ENCODE measurements around the gene MMD.
A peak's percentile ranks its signal among the peaks of the same experiment; 100 is the strongest.
"Not testable (repeated sequence)": the region's sequence is repeated elsewhere in the genome, so short reads cannot be mapped to it uniquely, and the experiment has no call there.

The MMD gene, protein sequence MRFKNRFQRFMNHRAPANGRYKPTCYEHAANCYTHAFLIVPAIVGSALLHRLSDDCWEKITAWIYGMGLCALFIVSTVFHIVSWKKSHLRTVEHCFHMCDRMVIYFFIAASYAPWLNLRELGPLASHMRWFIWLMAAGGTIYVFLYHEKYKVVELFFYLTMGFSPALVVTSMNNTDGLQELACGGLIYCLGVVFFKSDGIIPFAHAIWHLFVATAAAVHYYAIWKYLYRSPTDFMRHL

GRCh38 chr17:55421179-55421934 is at the start of gene MMD:
Gene MMD (minus strand): TSS chr17:55421835. CDS start chr17:55421695, 140 bp downstream.
- DNase-seq (ENCODE audit: low read depth): no peak

GRCh38 chr17:55466671-55467070 is 45.0 kb upstream of the MMD start:
- DNase-seq (ENCODE audit: low read depth): no peak

- not testable (repeated sequence) for DNase-seq (ENCODE audit: low read depth)
Measured at GRCh38 chr17:55465771-55466170, 44.1 kb upstream of the MMD start.

- DNase-seq (ENCODE audit: low read depth): no peak
Measured at GRCh38 chr17:55463600-55463999, 42.0 kb upstream of the MMD start.

DNA sequence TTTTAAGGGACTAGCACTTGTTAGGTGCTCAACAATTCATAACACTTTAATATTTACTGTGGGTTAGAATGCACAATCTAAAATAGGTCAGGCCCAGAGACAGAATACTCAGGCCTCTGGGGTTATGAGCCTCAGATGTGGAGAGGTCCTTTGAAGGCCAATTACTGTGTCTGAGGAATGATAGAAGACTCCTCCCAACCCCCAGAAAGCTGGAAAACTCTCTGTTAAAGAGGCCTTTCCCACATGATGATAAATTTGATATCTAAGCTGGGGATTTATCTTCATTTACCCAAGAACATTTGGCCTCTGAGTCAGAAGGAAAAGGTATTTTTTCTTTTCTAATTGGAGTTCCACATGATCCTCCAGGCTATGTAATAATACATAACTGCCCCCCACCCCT is 41.1 kb upstream of the MMD start:
- DNase-seq (ENCODE audit: low read depth): no peak

- no peak for DNase-seq (ENCODE audit: low read depth)
Measured at GRCh38 chr17:55462234-55462633, 40.6 kb upstream of the MMD start.

DNA sequence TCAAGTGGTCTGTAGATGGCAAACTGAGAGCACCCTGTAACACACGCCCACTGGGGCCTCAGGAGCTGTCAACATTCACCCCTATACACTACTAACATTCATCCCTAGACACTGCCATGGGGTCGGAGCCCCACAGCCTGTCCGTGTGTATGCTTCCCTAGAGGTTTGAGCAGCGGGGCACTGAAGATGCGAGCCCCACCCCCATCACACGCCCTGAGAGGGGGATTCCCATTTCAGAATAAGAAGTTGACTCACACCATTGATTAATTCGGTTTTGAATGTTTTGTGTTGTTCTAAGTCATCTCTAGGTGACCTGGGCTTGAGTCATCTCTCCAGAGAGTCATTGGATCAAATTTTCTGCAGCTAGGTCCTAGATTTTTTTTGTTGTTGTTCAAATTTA is 37.3 kb upstream of the MMD start:
- DNase-seq (ENCODE audit: low read depth): no peak

DNA sequence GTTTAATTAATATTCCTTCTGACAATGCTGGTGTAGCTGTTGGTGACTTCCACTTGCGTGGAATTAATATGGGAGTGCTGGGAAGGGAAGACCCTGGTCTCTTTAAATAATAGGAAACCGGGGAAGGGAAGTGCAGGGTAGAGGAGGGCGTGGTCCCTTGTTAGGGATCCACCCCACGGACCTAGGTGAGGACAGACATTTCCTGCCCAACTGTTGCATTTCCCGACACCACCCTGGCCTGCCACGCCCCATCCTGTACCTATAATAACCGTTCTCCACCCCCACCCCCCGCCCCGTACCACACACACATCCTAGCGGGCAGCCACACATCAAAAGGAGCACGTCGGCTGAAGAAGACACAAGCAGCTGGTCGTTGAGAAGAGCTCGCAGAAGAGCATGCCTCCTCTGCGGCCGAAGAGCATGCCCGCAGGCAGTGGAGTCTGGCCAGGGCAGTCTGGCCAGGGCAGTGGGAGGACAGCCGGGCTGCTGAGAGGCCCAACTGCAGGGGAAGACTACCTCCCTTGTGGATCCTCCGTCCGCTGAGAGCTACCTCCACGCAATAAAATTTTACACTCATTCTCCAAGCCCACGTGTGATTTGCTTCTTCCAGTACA is 36.8 kb upstream of the MMD start:
- DNase-seq (ENCODE audit: low read depth): no peak

- DNase-seq (ENCODE audit: low read depth): no peak
Measured at GRCh38 chr17:55456307-55457240, 34.9 kb upstream of the MMD start.

DNA sequence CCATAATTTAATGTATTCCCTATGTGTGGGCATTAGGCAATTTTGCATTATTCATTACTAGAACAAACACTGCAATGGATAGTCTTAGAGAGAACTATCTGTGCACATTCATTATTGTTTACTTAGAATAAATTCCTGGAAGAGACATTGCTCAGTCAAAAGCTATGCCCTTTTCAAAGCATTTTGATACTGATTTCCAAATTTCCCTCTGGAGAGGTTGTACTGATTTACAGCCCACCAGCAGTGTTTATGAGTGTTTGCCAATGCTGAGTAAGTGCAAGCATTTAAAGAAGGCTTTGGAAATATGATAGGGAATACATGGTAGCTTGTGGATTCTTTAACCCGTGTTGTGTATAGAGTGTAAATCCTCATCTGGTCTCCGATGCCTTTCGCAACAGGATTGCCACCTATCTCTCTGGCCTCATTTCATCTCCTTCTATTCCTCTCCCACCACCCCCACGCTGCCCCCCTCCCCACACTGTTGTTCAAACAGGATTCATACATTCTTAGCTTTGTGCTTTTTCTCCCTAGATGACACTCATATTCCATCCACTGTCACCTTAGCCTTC is 33.4 kb upstream of the MMD start:
- no peak for DNase-seq (ENCODE audit: low read depth)

DNA sequence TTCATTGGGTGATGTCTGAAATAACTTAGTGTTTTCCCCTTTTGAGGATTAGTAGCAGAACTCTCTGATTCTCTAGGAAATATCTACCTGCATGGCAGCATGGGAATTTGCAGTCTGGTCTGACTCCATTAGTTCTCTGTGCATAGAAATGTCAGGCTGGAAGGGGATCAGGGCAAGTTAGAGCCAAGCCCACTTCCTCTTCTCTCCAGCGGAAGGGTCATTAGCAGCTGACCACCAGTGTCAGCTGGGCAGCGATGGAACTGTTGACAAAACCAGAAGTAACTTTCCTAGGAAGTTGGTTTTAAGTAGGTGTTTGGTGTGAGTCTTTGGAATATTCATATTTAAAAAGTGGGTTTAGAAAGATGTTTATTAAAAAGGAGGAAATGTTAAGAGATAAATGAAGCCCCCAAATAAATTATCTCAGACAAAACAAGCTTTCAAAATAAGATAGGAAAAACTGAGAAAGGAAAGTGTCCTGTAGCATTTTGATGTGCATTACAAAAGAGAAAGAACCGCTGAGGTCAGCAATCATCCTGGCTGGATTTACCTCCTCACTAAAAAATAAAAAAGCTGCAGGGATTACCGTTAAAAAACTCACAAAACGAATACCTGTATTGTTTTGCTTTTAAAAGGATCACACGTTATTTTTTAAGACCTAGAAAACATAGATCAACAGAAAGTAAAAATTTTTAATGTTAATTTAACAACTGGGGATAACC is 32.4 kb upstream of the MMD start:
- no peak for DNase-seq (ENCODE audit: low read depth)

DNA sequence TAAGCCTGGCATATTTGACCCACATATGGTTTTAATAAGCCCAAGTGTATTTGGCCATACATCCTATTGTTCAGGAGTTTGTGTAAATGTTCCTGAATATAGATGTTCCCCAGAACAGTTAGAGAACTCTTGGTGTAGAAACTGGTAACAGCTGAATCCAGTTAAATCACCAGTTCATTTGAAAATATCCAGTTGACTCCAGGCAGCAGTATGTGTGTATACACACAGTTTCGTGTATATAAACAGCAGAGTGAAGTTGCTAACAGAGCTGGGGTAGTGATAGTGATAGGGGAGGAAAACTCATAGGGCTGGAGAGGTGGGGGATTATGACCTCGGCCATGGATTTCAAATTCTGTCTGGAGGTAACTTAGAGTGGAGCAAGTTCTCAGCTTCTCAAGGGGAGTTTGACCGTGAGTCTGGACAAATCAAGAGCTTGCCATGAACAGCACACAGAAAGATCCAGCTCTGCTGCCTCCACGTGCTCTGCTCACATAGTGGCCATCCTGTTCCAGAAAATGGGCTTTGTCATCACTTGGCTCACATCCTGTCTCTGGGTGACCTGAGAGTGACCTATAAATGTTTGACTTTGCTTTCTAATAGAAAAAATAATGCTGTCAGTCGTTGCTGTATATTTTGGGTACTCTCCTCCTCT is 30.6 kb upstream of the MMD start:
- no peak for DNase-seq (ENCODE audit: low read depth)

GRCh38 chr17:55451758-55452138 is 30.1 kb upstream of the MMD start:
- no peak for DNase-seq (ENCODE audit: low read depth)

DNA sequence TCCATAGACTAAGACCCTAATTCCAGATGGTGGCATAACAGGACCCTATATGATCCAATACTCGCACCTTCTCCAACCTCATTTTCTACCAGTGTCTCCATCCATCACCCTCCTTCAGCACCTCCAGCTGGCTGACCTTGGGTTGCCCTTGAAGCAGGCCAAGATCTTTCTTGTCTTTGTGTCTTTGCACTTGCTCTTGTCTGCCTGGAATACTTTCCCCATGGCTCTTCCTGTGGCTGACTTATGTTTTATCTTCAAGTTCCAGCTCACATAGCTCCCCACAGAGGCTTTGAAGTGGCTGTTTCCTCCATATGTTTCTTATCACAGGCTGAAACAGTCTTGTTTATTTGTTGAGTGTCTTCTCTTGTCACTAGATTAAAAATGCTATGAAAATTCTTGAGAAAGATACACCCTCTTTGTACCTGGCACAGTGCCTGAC is 29.6 kb upstream of the MMD start:
- peak; percentile 90 for DNase-seq (ENCODE audit: low read depth)

GRCh38 chr17:55450232-55450825 is 28.7 kb upstream of the MMD start:
- no peak for DNase-seq (ENCODE audit: low read depth)

- no peak for DNase-seq (ENCODE audit: low read depth)
Measured at GRCh38 chr17:55448681-55449080, 27.0 kb upstream of the MMD start.

DNA sequence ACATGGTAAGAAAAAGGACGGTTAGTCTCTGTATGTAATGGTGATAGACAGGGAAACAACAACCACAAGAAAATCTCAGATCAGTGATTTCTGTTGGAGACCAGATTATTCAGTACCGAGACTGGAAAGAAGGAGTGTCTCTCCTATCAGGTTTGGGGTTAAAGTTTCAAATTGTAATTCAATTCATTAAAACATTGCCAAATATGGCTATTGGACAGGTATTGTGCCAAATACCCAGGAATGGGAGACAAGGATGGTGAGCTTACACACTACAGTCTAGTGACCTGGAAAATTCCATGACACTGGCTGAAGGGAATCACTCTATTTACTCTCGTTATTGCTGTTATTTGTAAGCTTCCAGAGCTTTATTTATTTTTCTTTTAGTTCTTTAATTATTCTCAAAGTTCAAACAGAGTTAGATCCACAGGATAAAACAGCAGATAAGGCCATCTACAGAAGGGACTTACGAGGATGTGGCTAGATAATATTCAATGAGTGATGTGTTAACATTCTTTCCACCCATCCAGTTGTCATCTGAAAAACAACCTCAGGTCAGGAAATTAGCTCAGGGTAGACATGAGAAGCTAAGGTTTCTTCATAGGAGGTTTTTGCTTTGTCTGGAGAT is 25.1 kb upstream of the MMD start:
- DNase-seq (ENCODE audit: low read depth): no peak

DNA sequence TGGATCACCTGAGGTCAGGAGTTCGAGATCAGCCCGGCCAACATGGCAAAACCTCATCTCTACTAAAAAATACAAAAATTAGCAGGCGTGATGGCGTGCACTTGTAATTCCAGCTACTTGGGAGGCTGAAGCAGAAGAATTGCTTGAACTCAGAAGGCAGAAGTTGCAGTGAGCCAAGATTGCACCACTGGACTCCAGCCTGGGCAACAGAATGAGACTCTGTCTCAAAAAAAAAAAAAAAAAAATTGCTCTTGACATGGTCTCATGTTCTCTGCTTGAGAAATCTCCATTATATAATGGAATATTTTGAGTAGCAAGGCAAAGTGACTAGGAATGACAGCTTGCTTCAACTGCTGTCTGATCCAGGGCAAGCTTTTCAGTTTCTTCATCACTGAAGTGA is 24.4 kb upstream of the MMD start:
- not testable (repeated sequence) for DNase-seq (ENCODE audit: low read depth)
